OCI-LY1 (cell line): Measurements from ENCODE around the gene FILIP1L.

ENCODE experiments used
- H2AFZ ChIP-seq: fragments of 200-600 bp; sonication (generic), shearing (Covaris generic); 2 replicates; pipeline ENCODE4 v1.6.0; 2014; ENCODE audit warnings: antibody characterized with exemption, mild to moderate bottlenecking, low read length
- H3F3A ChIP-seq: fragments of 200-600 bp; sonication (generic), shearing (Covaris generic); 2 replicates; pipeline ENCODE4 v1.6.0; 2014; ENCODE audit warnings: mild to moderate bottlenecking, antibody characterized with exemption, low read length, moderate library complexity; ENCODE audit not compliant: insufficient read depth
- H3K27ac ChIP-seq: fragments of 200-600 bp; sonication (generic); 2 replicates; pipeline ENCODE4 v1.5.1; 2014; ENCODE audit warnings: low read length, mixed run types, mild to moderate bottlenecking, low read depth; ENCODE audit not compliant: poor library complexity, severe bottlenecking
- H3K27me3 ChIP-seq: fragments of 200-600 bp; sonication (generic); 2 replicates; pipeline ENCODE4 v1.6.0; 2014; ENCODE audit warnings: antibody characterized with exemption, mild to moderate bottlenecking, low read length, moderate library complexity; ENCODE audit not compliant: insufficient read depth
- H3K36me3 ChIP-seq: fragments of 200-600 bp; sonication (generic); 2 replicates; pipeline ENCODE4 v1.6.1; 2014; ENCODE audit warnings: mild to moderate bottlenecking, antibody characterized with exemption, low read length, moderate library complexity, mixed read lengths; ENCODE audit not compliant: insufficient read depth
- H3K4me1 ChIP-seq: fragments of 200-600 bp; sonication (generic); 2 replicates; pipeline ENCODE4 v1.5.1; 2014; ENCODE audit warnings: mild to moderate bottlenecking, low read length, moderate library complexity; ENCODE audit not compliant: insufficient read depth, severe bottlenecking
- H3K4me2 ChIP-seq: fragments of 200-600 bp; sonication (generic), shearing (Covaris generic); 2 replicates; pipeline ENCODE4 v1.6.1; 2014; ENCODE audit warnings: low read length
- H3K4me3 ChIP-seq: fragments of 200-600 bp; sonication (generic); 2 replicates; pipeline ENCODE4 v1.5.1; 2014; ENCODE audit warnings: low read length, low read depth, mild to moderate bottlenecking, mixed read lengths; ENCODE audit not compliant: poor library complexity, severe bottlenecking
- H3K79me2 ChIP-seq: fragments of 200-600 bp; shearing (Covaris generic); 2 replicates; pipeline ENCODE4 v1.6.1; 2016; ENCODE audit warnings: mixed run types, low read length, mixed read lengths; ENCODE audit not compliant: insufficient read depth
- H3K9ac ChIP-seq: fragments of 200-600 bp; sonication (generic), shearing (Covaris generic); 2 replicates; pipeline ENCODE4 v1.6.1; 2014; ENCODE audit warnings: mild to moderate bottlenecking, low read length, mixed read lengths
- H3K9me2 ChIP-seq: fragments of 200-600 bp; sonication (generic), shearing (Covaris generic); 2 replicates; pipeline ENCODE4 v1.6.1; 2014; ENCODE audit warnings: low read depth, mild to moderate bottlenecking, low read length, mixed read lengths
- H3K9me3 ChIP-seq: fragments of 200-600 bp; shearing (Covaris generic); 2 replicates; pipeline ENCODE4 v1.6.1; 2014; ENCODE audit warnings: low read length, mixed read lengths
- H4K20me1 ChIP-seq: fragments of 200-600 bp; sonication (generic), shearing (Covaris generic); 2 replicates; pipeline ENCODE4 v1.6.0; 2016; ENCODE audit warnings: mild to moderate bottlenecking, low read length; ENCODE audit not compliant: insufficient read depth
- CTCF ChIP-seq: fragments of 200-600 bp; sonication (generic), shearing (Covaris generic); IDR thresholded peaks from 2 replicates; pipeline ENCODE4 v1.5.1; 2017; ENCODE audit warnings: mild to moderate bottlenecking, antibody characterized with exemption, low read length, moderate library complexity, mixed read lengths
- EZH2 ChIP-seq: fragments of 200-600 bp; sonication (generic), shearing (Covaris generic); IDR thresholded peaks from 2 replicates; pipeline ENCODE4 v1.8.0; 2017; ENCODE audit warnings: borderline replicate concordance, mixed run types, mild to moderate bottlenecking, antibody characterized with exemption, low read length, moderate library complexity, mixed read lengths

The FILIP1L gene

GRCh38 chr3:100045696-100046095, 68.6 kb downstream of the FILIP1L start:
- no peaks in the 10 kb centered on the region for H3K9me2 ChIP-seq
- no peaks in the 10 kb centered on the region for H3K9me3 ChIP-seq
- no peak overlapping the region for H3K4me2 ChIP-seq
- no peak overlapping the region for H3K27ac ChIP-seq
- no peaks in the 10 kb centered on the region for H3K27me3 ChIP-seq
- no peak overlapping the region for H3K9ac ChIP-seq
- no peak overlapping the region for H3K4me3 ChIP-seq
- no peaks in the 10 kb centered on the region for H3K36me3 ChIP-seq
- peaks cover 3% of the 10 kb centered on the region; the same call in 1 of the 2 replicates for H3F3A ChIP-seq
- TF ChIP-seq CTCF: no peak
- TF ChIP-seq EZH2: no peak
- H2AFZ ChIP-seq: no peak overlapping the region
- H4K20me1 ChIP-seq: no peaks in the 10 kb centered on the region
- no peaks in the 10 kb centered on the region for H3K79me2 ChIP-seq
- H3K4me1 ChIP-seq: peaks cover 31% of the 10 kb centered on the region

GRCh38 chr3:100044369-100044768, 69.9 kb downstream of the FILIP1L start:
- H3K4me3 ChIP-seq: no peak overlapping the region
- no peaks in the 10 kb centered on the region for H3K36me3 ChIP-seq
- H3F3A ChIP-seq: peaks cover 3% of the 10 kb centered on the region; the same call in 1 of the 2 replicates
- no peaks in the 10 kb centered on the region for H3K79me2 ChIP-seq
- no peaks in the 10 kb centered on the region for H4K20me1 ChIP-seq
- no peak overlapping the region for H3K9ac ChIP-seq
- H3K9me2 ChIP-seq: no peaks in the 10 kb centered on the region
- no peak overlapping the region for H3K4me2 ChIP-seq
- H3K27ac ChIP-seq: no peak overlapping the region
- H3K4me1 ChIP-seq: peaks cover 31% of the 10 kb centered on the region
- no peak for TF ChIP-seq CTCF
- no peak for TF ChIP-seq EZH2
- no peaks in the 10 kb centered on the region for H3K9me3 ChIP-seq
- H2AFZ ChIP-seq: no peak overlapping the region
- H3K27me3 ChIP-seq: no peaks in the 10 kb centered on the region

GRCh38 chr3:100043271-100043670, 71.0 kb downstream of the FILIP1L start:
- Histone ChIP-seq H2AFZ (no peak overlapping the region), H3K36me3 (no peaks in the 10 kb centered on the region), H3K9ac (no peak overlapping the region), H3K4me2 (no peak overlapping the region), H3K79me2 (no peaks in the 10 kb centered on the region), H3K9me3 (no peaks in the 10 kb centered on the region), H3K4me3 (no peak overlapping the region), H3K4me1 (peaks cover 30% of the 10 kb centered on the region), H3K27ac (no peak overlapping the region), H3K9me2 (no peaks in the 10 kb centered on the region), H3K27me3 (no peaks in the 10 kb centered on the region), H3F3A (peaks cover 3% of the 10 kb centered on the region; the same call in 1 of the 2 replicates), H4K20me1 (no peaks in the 10 kb centered on the region)
- TF ChIP-seq EZH2: no peak
- TF ChIP-seq CTCF: no peak
